Large intestine (tissue), 3 donors: ENCODE data around the gene RNF149. TPM values are rescaled to one million over a fixed set of nuclear protein-coding genes. Genes with fewer than 3 reads are reported as not detected.

Source experiments
- DNase-seq, 2 donors: peaks; one replicate each; pipeline versions ENCODE4 v3.0.0 to v3.0.0-alpha.2; 2013
- H3K27ac ChIP-seq: one replicate; pipeline ENCODE4 v1.5.1; 2013; ENCODE audit warnings: low read length
- H3K27me3 ChIP-seq: 2 replicates; pipeline ENCODE4 v1.6.1; 2013; ENCODE audit warnings: low read length; ENCODE audit not compliant: control insufficient read depth, insufficient read depth
- H3K36me3 ChIP-seq: 2 replicates; pipeline ENCODE4 v1.6.1; 2013; ENCODE audit warnings: low read length; ENCODE audit not compliant: control insufficient read depth, insufficient read depth
- H3K4me1 ChIP-seq: one replicate; pipeline ENCODE4 v1.6.1; 2013; ENCODE audit warnings: low read length; ENCODE audit not compliant: control insufficient read depth, insufficient read depth
- H3K4me3 ChIP-seq: one replicate; pipeline ENCODE4 v1.5.1; 2013; ENCODE audit warnings: low read length
- H3K9me3 ChIP-seq: one replicate; pipeline ENCODE4 v1.6.1; 2013; ENCODE audit warnings: mild to moderate bottlenecking, low read depth, low read length, moderate library complexity; ENCODE audit not compliant: control insufficient read depth
- WGBS: methylation state at CpG from one replicate; pipeline ENCODE4 v1.1.5; 2013; ENCODE audit warnings: low lambda C conversion rate; ENCODE audit not compliant: insufficient coverage; 5-methylcytosine and 5-hydroxymethylcytosine counted together
- polyA plus RNA-seq: library from polyadenylated mRNA; unstranded; fragments of 120-200 nt; gene quantifications from one replicate; pipeline ENCODE4 v1.2.1, GENCODE V29; 2013

The RNF149 gene
- polyA plus RNA-seq, 1 donor: 68.9 TPM

DNA sequence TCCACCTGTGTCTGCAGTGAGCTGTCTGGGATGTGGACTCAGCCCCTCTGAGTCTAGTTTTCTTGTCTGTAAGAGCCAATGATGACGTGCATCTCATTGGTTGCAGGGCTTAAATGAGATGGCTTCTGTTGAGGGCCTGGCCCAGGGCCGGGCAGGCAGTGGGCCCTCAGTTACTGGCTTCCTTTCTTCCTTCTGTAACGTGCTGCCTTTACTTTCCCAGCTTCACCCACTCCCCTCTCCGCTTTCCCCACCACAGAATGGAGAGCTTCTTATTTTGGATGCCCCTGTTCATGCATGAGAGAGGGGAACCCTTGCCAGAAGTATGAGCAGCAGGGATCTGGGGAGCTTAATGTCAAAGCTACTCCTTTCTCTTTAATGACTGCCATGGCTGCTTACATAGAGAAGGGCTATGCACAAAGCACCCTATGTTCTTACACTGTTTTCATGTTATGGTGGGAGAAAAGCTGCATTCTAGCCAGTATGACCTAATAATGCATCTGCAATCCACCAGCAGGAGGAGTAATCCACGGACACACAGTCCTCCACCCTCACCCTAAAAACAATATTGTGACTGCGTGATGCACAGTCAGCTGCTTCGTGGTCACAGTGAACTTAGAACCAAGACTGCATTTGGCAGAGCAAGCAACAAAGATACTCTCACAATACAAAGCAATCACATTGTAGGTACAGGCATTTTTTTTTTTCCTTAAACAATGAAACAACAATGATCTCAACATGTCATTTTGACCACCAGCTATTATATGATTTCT is 41.6 kb upstream of the RNF149 start:
- DNase-seq: peak; percentile 87
- no CpG with 5 or more reads among the region's 7 CpGs for WGBS
- Histone ChIP-seq H3K36me3 (no peaks in the 10 kb centered on the region), H3K4me3 (no peak overlapping the region), H3K4me1 (peaks cover 18% of the 10 kb centered on the region), H3K9me3 (no peaks in the 10 kb centered on the region), H3K27me3 (no peaks in the 10 kb centered on the region), H3K27ac (peak overlapping the region; percentile 87)

DNA sequence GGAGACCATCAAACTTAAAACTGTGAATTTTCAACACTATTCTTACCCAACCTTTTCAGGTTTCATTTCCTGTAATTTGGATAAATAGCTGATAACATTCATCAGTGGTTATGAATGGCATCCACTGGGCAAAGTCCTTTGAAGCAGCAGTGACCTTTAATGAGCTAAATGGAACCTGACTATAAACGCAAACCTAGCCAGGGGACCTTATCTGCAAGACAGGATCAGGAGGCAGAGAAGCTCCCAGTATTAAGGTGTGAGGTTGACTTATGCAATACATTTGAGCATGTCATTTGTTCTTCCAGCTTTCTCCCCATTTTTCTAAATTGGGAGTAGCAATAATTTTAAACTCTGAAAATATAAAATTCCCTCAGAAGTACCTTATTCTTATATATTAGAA is 40.4 kb upstream of the RNF149 start:
- no CpG with 5 or more reads among the region's 1 CpG for WGBS
- DNase-seq: peak; percentile 85 to 93
- Histone ChIP-seq H3K4me3 (no peak overlapping the region), H3K4me1 (peaks cover 18% of the 10 kb centered on the region), H3K9me3 (no peaks in the 10 kb centered on the region), H3K27ac (peak overlapping the region; percentile 87), H3K36me3 (no peaks in the 10 kb centered on the region), H3K27me3 (no peaks in the 10 kb centered on the region)

DNA sequence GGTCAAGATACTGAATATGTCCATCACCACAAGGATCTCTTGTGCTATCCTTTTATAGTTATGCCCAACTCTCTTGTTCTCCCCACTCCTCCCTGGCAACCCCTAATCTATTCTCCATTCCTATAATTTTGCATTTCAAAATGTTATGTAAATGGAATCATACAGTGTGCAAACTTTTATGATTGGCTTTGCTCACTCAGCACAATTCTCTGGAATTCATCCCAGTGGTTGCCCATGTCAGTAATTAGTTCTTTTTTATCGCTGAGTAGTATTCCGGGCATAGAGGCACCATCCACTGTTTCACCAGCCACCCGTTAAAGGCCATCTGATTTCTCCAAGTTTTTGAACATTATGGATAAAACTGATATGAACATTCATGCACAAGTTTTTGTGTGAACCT is 38.4 kb upstream of the RNF149 start:
- peaks cover 18% of the 10 kb centered on the region for H3K4me1 ChIP-seq
- no peak overlapping the region for H3K27ac ChIP-seq
- WGBS: 100% methylated on average over 2 of the region's 3 CpGs
- no peaks in the 10 kb centered on the region for H3K36me3 ChIP-seq
- H3K4me3 ChIP-seq: no peak overlapping the region
- no peaks in the 10 kb centered on the region for H3K27me3 ChIP-seq
- H3K9me3 ChIP-seq: no peaks in the 10 kb centered on the region
- DNase-seq: no peak

DNA sequence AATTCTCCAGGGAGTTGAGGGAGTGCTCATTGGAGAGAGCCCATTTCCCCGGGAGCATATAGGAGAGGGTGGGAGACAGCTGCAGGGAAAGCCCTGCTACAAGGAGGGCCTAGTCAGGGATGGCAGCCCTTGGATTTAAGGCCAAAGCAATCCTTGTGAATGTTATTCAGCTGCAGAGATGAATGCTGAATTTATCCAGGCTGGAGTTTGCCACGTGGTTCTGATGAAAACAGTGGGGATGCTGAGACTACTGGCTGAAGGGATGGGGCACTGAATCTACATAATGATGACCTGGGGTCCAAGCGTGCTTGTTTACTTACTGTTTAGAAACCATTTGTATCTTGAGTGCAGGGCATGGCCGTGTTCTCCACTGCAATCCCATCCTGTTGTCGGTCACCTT is 35.6 kb upstream of the RNF149 start:
- Histone ChIP-seq H3K4me1 (no peaks in the 10 kb centered on the region), H3K4me3 (no peak overlapping the region), H3K9me3 (no peaks in the 10 kb centered on the region), H3K27ac (no peak overlapping the region), H3K27me3 (no peaks in the 10 kb centered on the region), H3K36me3 (no peaks in the 10 kb centered on the region)
- DNase-seq: no peak
- WGBS: no CpG with 5 or more reads among the region's 5 CpGs

DNA sequence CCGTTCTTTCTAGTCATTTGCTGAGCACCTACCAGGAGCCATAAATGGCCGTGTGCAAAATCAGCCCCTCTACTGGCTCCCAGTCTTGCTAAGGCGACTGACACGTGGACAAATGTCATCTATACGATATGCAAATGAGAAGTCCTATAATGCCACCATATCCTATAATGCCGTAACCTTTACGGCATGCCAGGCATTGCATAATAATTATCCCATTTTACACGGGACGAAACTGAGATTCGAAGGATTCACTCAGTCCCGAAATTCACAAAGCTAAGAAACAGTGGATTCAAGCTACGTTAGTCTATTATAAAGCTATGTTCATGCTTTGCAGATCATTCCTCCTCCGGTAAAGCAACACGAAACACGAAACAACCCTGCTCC is 34.1 kb upstream of the RNF149 start:
- Histone ChIP-seq H3K4me1 (no peaks in the 10 kb centered on the region), H3K27ac (no peak overlapping the region), H3K9me3 (no peaks in the 10 kb centered on the region), H3K4me3 (no peak overlapping the region), H3K27me3 (no peaks in the 10 kb centered on the region), H3K36me3 (no peaks in the 10 kb centered on the region)
- no peak for DNase-seq
- WGBS: 100% methylated on average over 7 of the region's 15 CpGs

DNA sequence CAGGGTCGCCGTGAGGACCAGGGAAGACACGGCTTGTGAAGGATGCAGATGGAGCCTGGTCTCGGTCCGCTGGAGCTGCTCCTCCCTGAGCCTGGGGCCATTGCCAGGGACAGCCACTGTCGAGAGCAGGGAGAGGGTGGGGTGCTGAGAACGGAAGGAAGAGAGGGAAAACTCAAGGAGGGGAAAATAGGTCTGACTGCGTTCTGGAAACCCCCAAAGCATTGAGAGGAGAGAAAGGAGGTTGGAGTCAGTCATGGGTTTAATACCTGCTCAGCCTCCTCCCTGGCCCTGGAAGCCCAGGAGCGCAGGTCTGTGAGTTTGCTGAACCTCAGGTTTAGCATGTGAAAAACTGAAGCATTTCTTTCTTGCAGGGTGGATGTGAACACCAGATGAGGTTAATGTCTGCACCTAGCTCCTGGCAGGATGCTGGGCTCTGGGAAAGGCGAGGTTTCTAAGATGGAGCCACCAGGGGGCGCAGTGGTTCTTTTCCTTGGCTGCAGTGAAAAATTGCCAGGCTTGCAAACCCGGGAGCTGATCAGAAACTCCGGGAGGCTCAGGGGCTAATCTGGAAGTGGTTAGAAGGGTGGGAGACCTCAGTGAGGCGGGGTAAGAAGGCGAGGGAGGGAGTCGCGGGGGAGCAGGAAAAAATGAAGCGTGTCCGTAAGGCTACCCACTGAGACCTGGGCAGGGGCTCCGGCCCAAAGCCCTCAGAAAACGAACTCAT is 33.6 kb upstream of the RNF149 start:
- H3K36me3 ChIP-seq: no peaks in the 10 kb centered on the region
- H3K4me1 ChIP-seq: no peaks in the 10 kb centered on the region
- peak; percentile 50 to 53 for DNase-seq
- no peak overlapping the region for H3K4me3 ChIP-seq
- H3K9me3 ChIP-seq: no peaks in the 10 kb centered on the region
- H3K27ac ChIP-seq: no peak overlapping the region
- 100% methylated on average over 4 of the region's 21 CpGs for WGBS
- H3K27me3 ChIP-seq: no peaks in the 10 kb centered on the region

DNA sequence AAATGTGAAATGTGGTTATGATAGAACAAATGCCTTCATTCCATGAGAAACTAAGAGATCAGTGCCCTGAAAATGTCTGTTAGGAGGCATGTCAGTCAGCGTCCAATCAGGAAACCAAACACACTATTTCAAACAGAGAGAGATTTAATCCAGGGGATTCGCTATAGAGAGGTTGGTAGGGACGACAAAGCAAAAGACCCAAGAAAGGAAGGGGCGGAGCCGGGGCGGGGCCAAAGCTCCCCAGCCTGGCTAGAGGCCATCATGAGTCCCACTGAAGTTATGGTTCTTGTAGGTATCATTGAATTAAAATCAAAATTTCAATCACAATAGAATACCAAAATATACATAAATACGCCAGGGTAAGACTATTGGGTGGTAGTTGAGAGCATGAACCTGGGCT is 32.9 kb upstream of the RNF149 start:
- H3K4me1 ChIP-seq: no peaks in the 10 kb centered on the region
- WGBS: 100% methylated on average over 1 of the region's 7 CpGs
- no peak for DNase-seq
- no peaks in the 10 kb centered on the region for H3K9me3 ChIP-seq
- H3K27ac ChIP-seq: no peak overlapping the region
- no peaks in the 10 kb centered on the region for H3K36me3 ChIP-seq
- H3K4me3 ChIP-seq: no peak overlapping the region
- no peaks in the 10 kb centered on the region for H3K27me3 ChIP-seq

DNA sequence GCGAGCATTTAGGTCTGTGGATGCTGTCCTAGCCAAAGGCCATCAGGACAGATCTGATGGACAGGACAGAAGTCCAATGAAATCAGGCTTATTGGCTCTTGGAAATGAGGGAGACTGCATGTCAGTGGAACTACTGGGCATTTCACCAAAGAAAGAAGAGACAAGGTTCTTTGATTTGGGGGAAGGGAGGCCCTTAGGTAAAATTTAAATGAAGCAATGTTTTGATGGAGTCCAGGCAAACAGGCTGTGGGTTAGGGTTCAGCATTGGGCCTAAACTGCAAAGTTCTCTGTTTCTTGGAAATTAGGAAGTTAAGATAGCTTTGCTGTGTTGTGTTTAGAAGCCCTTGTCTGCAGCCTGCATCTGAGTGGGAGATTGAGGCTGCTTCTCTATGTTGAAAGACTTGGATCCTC is 31.6 kb upstream of the RNF149 start:
- DNase-seq: no peak
- H3K27ac ChIP-seq: no peak overlapping the region
- no peak overlapping the region for H3K4me3 ChIP-seq
- H3K27me3 ChIP-seq: no peaks in the 10 kb centered on the region
- H3K9me3 ChIP-seq: no peaks in the 10 kb centered on the region
- no CpG with 5 or more reads among the region's 1 CpG for WGBS
- H3K36me3 ChIP-seq: no peaks in the 10 kb centered on the region
- H3K4me1 ChIP-seq: no peaks in the 10 kb centered on the region

DNA sequence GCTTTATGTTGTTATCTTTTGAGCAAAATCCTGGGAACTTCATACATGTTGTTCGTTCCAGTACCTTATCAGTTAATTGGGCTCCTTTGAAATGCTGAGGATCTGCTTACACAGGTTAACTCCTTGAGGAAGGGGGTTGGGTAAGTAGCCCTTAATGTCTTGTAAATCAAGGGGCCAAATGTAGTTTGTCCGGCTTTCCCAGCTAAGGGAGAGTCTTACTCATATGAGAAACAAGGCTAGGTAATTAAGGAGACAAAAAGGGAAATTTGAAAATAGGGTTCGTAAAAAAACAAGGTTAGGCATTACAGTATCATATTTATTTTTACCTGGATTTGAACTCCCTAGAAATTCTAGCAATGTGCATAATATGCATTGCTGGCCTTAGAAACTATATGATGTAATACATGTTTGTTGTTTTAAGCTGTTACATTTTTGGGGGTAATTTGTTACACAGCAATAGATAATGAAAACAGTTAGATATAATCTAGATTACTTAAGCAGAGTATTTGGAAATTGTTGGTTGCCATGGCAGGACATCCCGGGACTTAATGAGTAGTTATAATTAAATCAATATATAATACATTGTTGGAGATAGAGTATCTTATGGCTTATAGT is 30.9 kb upstream of the RNF149 start:
- Histone ChIP-seq H3K27me3 (no peaks in the 10 kb centered on the region), H3K36me3 (no peaks in the 10 kb centered on the region), H3K4me3 (no peak overlapping the region), H3K9me3 (no peaks in the 10 kb centered on the region), H3K4me1 (no peaks in the 10 kb centered on the region), H3K27ac (no peak overlapping the region)
- DNase-seq: no peak
- WGBS: 30% methylated on average over 2 of the region's 4 CpGs

DNA sequence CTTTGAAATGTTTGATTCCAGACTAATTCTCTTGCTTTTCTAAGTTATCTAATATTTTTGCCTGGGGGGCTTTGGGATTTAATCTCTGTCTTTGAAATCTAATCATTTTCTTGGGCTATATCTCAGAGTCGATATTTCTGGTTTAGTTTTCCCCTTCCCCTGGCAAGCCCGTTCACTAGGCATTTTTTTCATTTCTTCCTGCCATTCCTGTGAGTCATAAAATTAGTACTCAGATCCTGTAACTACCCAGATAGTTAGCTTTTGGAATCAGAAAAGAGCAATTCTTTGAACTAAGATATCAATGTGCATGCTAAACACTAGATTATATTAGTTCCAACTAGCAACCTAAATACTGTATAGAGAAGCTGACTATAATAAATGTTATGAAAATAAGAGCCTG is 29.4 kb upstream of the RNF149 start:
- Histone ChIP-seq H3K27ac (no peak overlapping the region), H3K27me3 (no peaks in the 10 kb centered on the region), H3K4me1 (no peaks in the 10 kb centered on the region), H3K4me3 (no peak overlapping the region), H3K9me3 (no peaks in the 10 kb centered on the region), H3K36me3 (no peaks in the 10 kb centered on the region)
- WGBS: no CpG with 5 or more reads among the region's 2 CpGs
- DNase-seq: no peak
